Transverse colon (tissue), 4 donors: ENCODE results near the gene STARD9.

Experiments used
- CTCF ChIP-seq, 5 experiments: fragments of 200-600 bp in 3 of 5; fragments of 450-650 bp in 2 of 5; sonication (generic) in 3 of 5; IDR thresholded peaks; 1 replicate in 2 of 5; 2 replicates in 3 of 5; pipeline ENCODE4 v1.5.1; 2016 to 2017; ENCODE audit warnings: antibody characterized with exemption in 5 of 5, inconsistent platforms in 3 of 5, mild to moderate bottlenecking in 2 of 5, moderate library complexity in 1 of 5
- EP300 ChIP-seq: sonication (generic); formaldehyde crosslinking; IDR thresholded peaks from one replicate; pipeline ENCODE4 v1.6.1; 2017; ENCODE audit warnings: antibody characterized with exemption, low read depth
- POLR2A ChIP-seq: fragments of 450-650 bp; IDR thresholded peaks from one replicate; pipeline ENCODE4 v1.6.1; 2016; ENCODE audit warnings: antibody characterized with exemption, mild to moderate bottlenecking, moderate library complexity
- POLR2AphosphoS5 ChIP-seq, 3 donors: sonication (generic); formaldehyde crosslinking; IDR thresholded peaks; one replicate each; pipeline ENCODE4 v1.6.1; 2016; ENCODE audit warnings: antibody characterized with exemption in 3 of 3

DNA sequence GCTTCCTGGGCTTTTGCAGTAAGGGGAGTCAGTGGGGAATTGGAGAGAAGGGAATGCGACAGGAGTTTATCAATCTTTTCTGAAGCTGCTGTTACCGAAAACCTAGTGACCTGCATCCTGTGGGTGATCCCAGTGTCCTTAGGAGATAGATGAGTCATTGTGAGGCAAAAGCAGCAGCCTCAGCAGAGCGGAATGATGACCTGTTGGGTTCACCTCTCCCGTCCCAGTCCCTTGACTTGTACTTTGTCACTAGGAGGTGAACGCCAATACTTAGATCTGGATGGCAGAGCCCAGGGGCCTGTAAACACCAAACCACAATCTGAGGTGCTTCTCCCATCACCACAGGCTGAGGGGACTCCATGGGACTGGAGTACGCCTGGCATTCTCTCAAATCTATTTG is 143.6 kb downstream of the STARD9 start:
- TF ChIP-seq CTCF (IDR thresholded peaks at IDR 0.05) = no peak
- no peak for TF ChIP-seq POLR2A
- TF ChIP-seq EP300 = no peak
- no peak for TF ChIP-seq POLR2AphosphoS5 (IDR thresholded peaks at IDR 0.05)
